HL-60 (cell line): ENCODE results near the gene SYNGR1.

Experiments used
- CTCF ChIP-seq: IDR thresholded peaks from one replicate; pipeline ENCODE4 v1.5.1; 2011; ENCODE audit warnings: low read length, control low read depth, inconsistent platforms; ENCODE audit not compliant: insufficient read depth
- GABPA ChIP-seq: IDR thresholded peaks from 2 replicates; pipeline ENCODE4 v1.6.1; 2012; ENCODE audit warnings: low read depth
- POLR2AphosphoS5 ChIP-seq: IDR thresholded peaks from 2 replicates; pipeline ENCODE4 v1.6.1; 2012; ENCODE audit warnings: low read depth

- TF ChIP-seq CTCF (no peak), POLR2AphosphoS5 (no peak), GABPA (no peak)
Measured at GRCh38 chr22:39434243-39434653, 84.5 kb downstream of the SYNGR1 start.
